HL-60 (cell line): ENCODE measurements around the gene SMG6.

Experiments used
- DNase-seq, 2 experiments: peaks; one replicate each; pipeline ENCODE4 v3.0.0-alpha.2; 2010 to 2020; ENCODE audit warnings: low read depth in 1 of 2, low spot score in 1 of 2
- H3K27ac ChIP-seq: fragments of 250-450 bp; sonication (Bioruptor Pico); replicated peaks from 2 replicates; pipeline ENCODE4 v1.5.1; 2020; ENCODE audit warnings: mild to moderate bottlenecking, moderate library complexity
- H3K27me3 ChIP-seq: fragments of 250-450 bp; sonication (Bioruptor Pico); 2 replicates; pipeline ENCODE4 v1.5.1; 2021; ENCODE audit warnings: mild to moderate bottlenecking, moderate library complexity; ENCODE audit not compliant: insufficient read depth, poor library complexity, severe bottlenecking
- H3K4me3 ChIP-seq: replicated peaks from 2 replicates; pipeline ENCODE4 v1.5.1; 2011; ENCODE audit warnings: mild to moderate bottlenecking, control low read depth, low read length; ENCODE audit not compliant: insufficient read depth
- GABPA ChIP-seq: IDR thresholded peaks from 2 replicates; pipeline ENCODE4 v1.6.1; 2012; ENCODE audit warnings: low read depth
- POLR2AphosphoS5 ChIP-seq: IDR thresholded peaks from 2 replicates; pipeline ENCODE4 v1.6.1; 2012; ENCODE audit warnings: low read depth
- SPI1 ChIP-seq: IDR thresholded peaks from 2 replicates; pipeline ENCODE4 v1.6.1; 2012; ENCODE audit warnings: low read depth, mild to moderate bottlenecking, borderline replicate concordance
- TF ChIP-seq, protein P1 (sequence below): IDR thresholded peaks from one replicate; pipeline ENCODE4 v1.5.1; 2011; ENCODE audit warnings: low read length, control low read depth, inconsistent platforms; ENCODE audit not compliant: insufficient read depth
- TF ChIP-seq, protein P2 (sequence below): IDR thresholded peaks from 2 replicates; pipeline ENCODE4 v1.6.1; 2012; ENCODE audit warnings: low read depth; ENCODE audit not compliant: insufficient replicate concordance

Gene SMG6

DNA sequence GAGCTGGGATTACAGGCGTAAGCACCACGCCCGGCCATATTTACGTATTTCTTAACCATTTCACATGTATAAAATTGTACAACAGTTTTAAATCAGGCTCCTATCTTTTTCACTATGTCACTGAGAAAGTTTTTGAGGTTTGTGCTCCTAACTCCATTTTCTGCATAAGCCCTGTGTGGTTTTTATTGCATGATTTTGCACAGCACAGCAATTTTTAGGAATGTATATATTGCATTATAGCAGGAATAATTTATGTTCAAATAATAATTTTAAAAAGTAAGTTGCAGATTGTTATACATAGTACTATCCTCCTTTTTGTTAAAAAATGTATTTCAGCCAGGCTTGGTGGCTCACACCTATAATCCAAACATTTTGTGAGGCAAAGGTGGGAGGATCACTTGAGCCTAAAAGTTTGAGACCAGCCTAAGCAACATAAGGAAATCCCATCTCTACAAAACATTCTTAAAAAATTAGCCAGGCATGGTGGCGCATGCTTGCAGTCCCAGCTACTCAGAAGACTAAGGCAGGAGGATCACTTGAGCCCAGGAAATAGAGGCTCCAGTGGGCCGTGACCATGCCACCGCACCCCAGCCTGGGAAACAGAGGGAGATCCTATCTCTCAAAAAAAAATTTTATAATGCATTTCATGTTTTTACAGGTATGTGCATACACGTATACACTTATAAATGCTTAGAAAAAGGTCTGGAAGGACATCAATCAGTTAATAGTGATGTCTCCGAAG is 26.0 kb downstream of the SMG6 start:
- TF ChIP-seq POLR2AphosphoS5 (no peak), GABPA (no peak), SPI1 (no peak)
- TF ChIP-seq, protein P1, sequence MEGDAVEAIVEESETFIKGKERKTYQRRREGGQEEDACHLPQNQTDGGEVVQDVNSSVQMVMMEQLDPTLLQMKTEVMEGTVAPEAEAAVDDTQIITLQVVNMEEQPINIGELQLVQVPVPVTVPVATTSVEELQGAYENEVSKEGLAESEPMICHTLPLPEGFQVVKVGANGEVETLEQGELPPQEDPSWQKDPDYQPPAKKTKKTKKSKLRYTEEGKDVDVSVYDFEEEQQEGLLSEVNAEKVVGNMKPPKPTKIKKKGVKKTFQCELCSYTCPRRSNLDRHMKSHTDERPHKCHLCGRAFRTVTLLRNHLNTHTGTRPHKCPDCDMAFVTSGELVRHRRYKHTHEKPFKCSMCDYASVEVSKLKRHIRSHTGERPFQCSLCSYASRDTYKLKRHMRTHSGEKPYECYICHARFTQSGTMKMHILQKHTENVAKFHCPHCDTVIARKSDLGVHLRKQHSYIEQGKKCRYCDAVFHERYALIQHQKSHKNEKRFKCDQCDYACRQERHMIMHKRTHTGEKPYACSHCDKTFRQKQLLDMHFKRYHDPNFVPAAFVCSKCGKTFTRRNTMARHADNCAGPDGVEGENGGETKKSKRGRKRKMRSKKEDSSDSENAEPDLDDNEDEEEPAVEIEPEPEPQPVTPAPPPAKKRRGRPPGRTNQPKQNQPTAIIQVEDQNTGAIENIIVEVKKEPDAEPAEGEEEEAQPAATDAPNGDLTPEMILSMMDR = no peak
- TF ChIP-seq, protein P2, sequence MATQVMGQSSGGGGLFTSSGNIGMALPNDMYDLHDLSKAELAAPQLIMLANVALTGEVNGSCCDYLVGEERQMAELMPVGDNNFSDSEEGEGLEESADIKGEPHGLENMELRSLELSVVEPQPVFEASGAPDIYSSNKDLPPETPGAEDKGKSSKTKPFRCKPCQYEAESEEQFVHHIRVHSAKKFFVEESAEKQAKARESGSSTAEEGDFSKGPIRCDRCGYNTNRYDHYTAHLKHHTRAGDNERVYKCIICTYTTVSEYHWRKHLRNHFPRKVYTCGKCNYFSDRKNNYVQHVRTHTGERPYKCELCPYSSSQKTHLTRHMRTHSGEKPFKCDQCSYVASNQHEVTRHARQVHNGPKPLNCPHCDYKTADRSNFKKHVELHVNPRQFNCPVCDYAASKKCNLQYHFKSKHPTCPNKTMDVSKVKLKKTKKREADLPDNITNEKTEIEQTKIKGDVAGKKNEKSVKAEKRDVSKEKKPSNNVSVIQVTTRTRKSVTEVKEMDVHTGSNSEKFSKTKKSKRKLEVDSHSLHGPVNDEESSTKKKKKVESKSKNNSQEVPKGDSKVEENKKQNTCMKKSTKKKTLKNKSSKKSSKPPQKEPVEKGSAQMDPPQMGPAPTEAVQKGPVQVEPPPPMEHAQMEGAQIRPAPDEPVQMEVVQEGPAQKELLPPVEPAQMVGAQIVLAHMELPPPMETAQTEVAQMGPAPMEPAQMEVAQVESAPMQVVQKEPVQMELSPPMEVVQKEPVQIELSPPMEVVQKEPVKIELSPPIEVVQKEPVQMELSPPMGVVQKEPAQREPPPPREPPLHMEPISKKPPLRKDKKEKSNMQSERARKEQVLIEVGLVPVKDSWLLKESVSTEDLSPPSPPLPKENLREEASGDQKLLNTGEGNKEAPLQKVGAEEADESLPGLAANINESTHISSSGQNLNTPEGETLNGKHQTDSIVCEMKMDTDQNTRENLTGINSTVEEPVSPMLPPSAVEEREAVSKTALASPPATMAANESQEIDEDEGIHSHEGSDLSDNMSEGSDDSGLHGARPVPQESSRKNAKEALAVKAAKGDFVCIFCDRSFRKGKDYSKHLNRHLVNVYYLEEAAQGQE = no peak
- no peak overlapping the region for H3K4me3 ChIP-seq
- H3K27ac ChIP-seq = no peak overlapping the region
- no peaks in the 10 kb centered on the region for H3K27me3 ChIP-seq
- no peak for DNase-seq

DNA sequence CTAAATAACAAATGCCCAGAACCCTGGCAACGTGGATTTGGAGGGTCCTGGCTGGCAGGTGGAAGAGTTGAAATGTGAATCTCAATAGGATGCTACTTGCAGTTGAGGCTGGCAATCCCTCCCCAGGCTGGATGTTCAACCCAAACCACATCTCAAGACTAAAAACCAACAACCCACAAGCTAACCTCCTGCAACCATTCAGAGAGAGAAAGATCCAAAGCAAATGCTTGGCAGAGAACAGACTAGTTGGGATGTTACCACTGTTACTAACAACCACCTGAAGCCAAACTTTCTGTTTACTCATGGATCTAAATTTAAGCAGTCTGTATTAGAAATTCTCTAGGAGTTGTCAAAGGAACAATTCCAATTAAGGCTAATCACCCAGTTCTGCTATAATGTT is 27.9 kb downstream of the SMG6 start:
- TF ChIP-seq, protein P1 = no peak
- TF ChIP-seq SPI1 (no peak), POLR2AphosphoS5 (no peak)
- Histone ChIP-seq H3K27ac (no peak overlapping the region), H3K27me3 (no peaks in the 10 kb centered on the region), H3K4me3 (no peak overlapping the region)
- no peak for DNase-seq

DNA sequence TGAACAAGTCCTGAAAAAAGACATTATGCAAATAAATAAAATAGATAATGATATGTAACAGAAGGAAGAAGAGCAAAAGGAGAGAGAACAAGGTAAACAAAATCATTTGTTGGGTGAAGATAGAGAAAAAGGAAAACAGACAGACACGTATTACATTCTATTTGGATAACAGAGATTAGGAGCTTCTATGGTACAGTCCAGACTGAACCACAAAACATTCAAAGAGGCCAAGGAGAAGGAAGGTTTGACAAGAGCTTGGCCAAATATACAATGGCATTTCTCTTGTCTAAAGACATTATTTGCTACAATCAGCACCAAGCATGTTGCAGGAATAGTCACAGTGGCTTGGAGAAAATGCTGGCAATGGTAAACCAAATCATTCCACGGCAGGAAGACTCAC is 29.2 kb downstream of the SMG6 start:
- DNase-seq = no peak
- Histone ChIP-seq H3K27ac (no peak overlapping the region), H3K27me3 (no peaks in the 10 kb centered on the region), H3K4me3 (no peak overlapping the region)
- TF ChIP-seq, protein P1 = no peak

DNA sequence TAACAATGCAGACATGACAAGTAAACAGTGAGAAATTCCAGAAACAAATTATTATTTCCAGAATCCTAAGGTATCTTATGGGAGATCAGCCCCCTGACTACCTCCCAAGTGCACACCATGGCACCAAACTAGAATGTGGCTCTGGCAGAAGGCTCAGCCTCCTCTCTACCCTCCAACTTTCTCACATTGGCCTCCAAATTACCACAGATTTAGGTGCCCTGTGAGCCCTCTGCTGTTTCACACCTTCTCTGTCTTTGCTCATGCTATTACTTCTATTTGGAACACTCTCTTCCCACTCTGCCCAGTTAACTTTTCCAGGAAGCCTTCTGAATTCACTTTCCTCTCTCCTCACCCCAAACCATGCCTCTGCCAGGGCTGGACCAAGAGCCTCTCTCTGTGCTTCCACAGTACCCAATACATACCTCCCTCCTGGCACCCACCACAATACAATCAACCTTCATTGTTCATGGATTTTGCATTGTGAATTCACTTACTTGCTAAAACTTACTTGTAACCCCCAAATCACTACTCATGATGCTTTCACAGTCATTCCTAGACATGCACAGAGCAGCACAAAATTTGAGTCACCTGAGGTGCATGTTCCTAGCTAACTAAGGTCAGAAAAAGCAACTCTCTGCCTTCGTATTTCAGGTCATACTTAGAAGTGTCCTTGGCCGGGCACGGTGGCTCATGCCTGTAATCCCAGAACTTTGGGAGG is 31.4 kb downstream of the SMG6 start:
- no peak for DNase-seq
- Histone ChIP-seq H3K4me3 (no peak overlapping the region), H3K27ac (no peak overlapping the region), H3K27me3 (no peaks in the 10 kb centered on the region)
- no peak for TF ChIP-seq SPI1
- no peak for TF ChIP-seq POLR2AphosphoS5
- TF ChIP-seq, protein P1 = no peak
- TF ChIP-seq GABPA = no peak
- TF ChIP-seq, protein P2 = no peak
